Small intestine (tissue), 7 donors: Measurements from ENCODE around the gene UBXN10. TPM values are rescaled to one million over a fixed set of nuclear protein-coding genes. Genes with fewer than 3 reads are reported as not detected.

Experiments
- DNase-seq, 2 donors: peaks; one replicate each; pipeline versions ENCODE4 v3.0.0 to v3.0.0-alpha.2; 2013
- FAIRE-seq: peaks from 2 replicates; lab custom pipeline; 2012; peaks lifted over from hg19 to GRCh38; lab: Jason Lieb, UNC
- H3K27ac ChIP-seq, 3 donors: one replicate each; pipeline ENCODE4 v1.5.1; 2013; ENCODE audit warnings: low read length in 2 of 3, mild to moderate bottlenecking in 2 of 3, control low read depth in 1 of 3, inconsistent platforms in 1 of 3, low read depth in 1 of 3, moderate library complexity in 1 of 3
- H3K27me3 ChIP-seq, 3 donors: one replicate each; pipeline ENCODE4 v1.6.1; 2013; ENCODE audit warnings: low read length in 3 of 3, inconsistent platforms in 1 of 3; ENCODE audit not compliant: control insufficient read depth in 3 of 3, insufficient read depth in 3 of 3
- H3K36me3 ChIP-seq, 3 donors: one replicate each; pipeline ENCODE4 v1.6.1; 2013; ENCODE audit warnings: low read length in 3 of 3, inconsistent platforms in 1 of 3, low read depth in 1 of 3, mild to moderate bottlenecking in 1 of 3, moderate library complexity in 1 of 3; ENCODE audit not compliant: control insufficient read depth in 3 of 3, insufficient read depth in 2 of 3
- H3K4me1 ChIP-seq, 3 donors: one replicate each; pipeline ENCODE4 v1.6.1; 2013; ENCODE audit warnings: low read length in 2 of 3, inconsistent platforms in 1 of 3, low read depth in 1 of 3, mild to moderate bottlenecking in 1 of 3, moderate library complexity in 1 of 3; ENCODE audit not compliant: control insufficient read depth in 3 of 3, insufficient read depth in 2 of 3
- H3K4me3 ChIP-seq, 3 donors: one replicate each; pipeline ENCODE4 v1.5.1; 2013; ENCODE audit warnings: low read length in 3 of 3, control low read depth in 1 of 3, inconsistent platforms in 1 of 3, low read depth in 1 of 3, mild to moderate bottlenecking in 1 of 3, moderate library complexity in 1 of 3
- H3K9me3 ChIP-seq, 2 donors: one replicate each; pipeline ENCODE4 v1.6.1; 2013; ENCODE audit warnings: low read depth in 1 of 2, low read length in 1 of 2; ENCODE audit not compliant: control insufficient read depth in 2 of 2, insufficient read depth in 1 of 2
- WGBS, 3 donors: extraction: QIAGEN DNeasy Blood & Tissue Kit; methylation state at CpG; one replicate each; pipeline ENCODE4 v1.1.7; 2013; 5-methylcytosine and 5-hydroxymethylcytosine counted together
- polyA plus RNA-seq, 4 donors: library from polyadenylated mRNA; stranded (reverse) in 3 of 4; unstranded in 1 of 4; fragments of 200-250 nt in 3 of 4; fragments of 120-200 nt in 1 of 4; gene quantifications; one replicate each; pipeline versions ENCODE4 v1.2.1 to v1.2.3, GENCODE V29; 2013
- donor health status: healthy with polysubstance abuse.
- donor health status: control.
- donor health status: control.
- donor health status: Bipolar disorder and iron deficiency.
- donor health status: healthy.

UBXN10 gene
- polyA plus RNA-seq, 4 donors = 0.22 to 1.6 (median 0.77) TPM

- 39 to 92% (median 86%) methylated on average over 1 of the region's 1 CpG for WGBS, 3 donors
- Histone ChIP-seq H3K9me3 (no peaks in the 10 kb centered on the region), H3K27me3 (no peaks in the 10 kb centered on the region), H3K36me3 (no peaks in the 10 kb centered on the region), H3K4me1 (no peaks in the 10 kb centered on the region), H3K4me3 (no peak overlapping the region), H3K27ac (no peak overlapping the region)
- DNase-seq = no peak
- no peak for FAIRE-seq
These were observed 12.4 kb downstream of the UBXN10 start for GRCh38 chr1:20198296-20198695.

- FAIRE-seq = no peak
- DNase-seq = no peak
- Histone ChIP-seq H3K4me3 (no peak overlapping the region), H3K4me1 (no peaks in the 10 kb centered on the region), H3K27me3 (peaks cover 0 to 3% (median 0%) of the 10 kb centered on the region in 3 donors), H3K36me3 (no peaks in the 10 kb centered on the region), H3K9me3 (no peaks in the 10 kb centered on the region), H3K27ac (no peak overlapping the region)
- WGBS, 3 donors = 51 to 68% (median 59%) methylated on average over 7 of the region's 7 CpGs
These were observed 13.0 kb downstream of the UBXN10 start for GRCh38 chr1:20198918-20199317.

GRCh38 chr1:20199403-20199802 is 13.5 kb downstream of the UBXN10 start:
- WGBS, 3 donors = 36 to 37% (median 37%) methylated on average over 3 of the region's 3 CpGs
- FAIRE-seq = no peak
- Histone ChIP-seq H3K27me3 (peaks cover 0 to 3% (median 0%) of the 10 kb centered on the region in 3 donors), H3K36me3 (no peaks in the 10 kb centered on the region), H3K4me1 (no peaks in the 10 kb centered on the region), H3K9me3 (no peaks in the 10 kb centered on the region), H3K4me3 (no peak overlapping the region), H3K27ac (no peak overlapping the region)
- peak; percentile 19 to 44 for DNase-seq

GRCh38 chr1:20199840-20200239 is 13.9 kb downstream of the UBXN10 start:
- Histone ChIP-seq H3K9me3 (no peaks in the 10 kb centered on the region), H3K4me1 (no peaks in the 10 kb centered on the region), H3K27ac (no peak overlapping the region), H3K36me3 (no peaks in the 10 kb centered on the region), H3K27me3 (peaks cover 0 to 3% (median 0%) of the 10 kb centered on the region in 3 donors), H3K4me3 (no peak overlapping the region)
- DNase-seq = no peak
- no peak for FAIRE-seq
- WGBS, 3 donors = 61 to 74% (median 72%) methylated on average over 2 of the region's 2 CpGs

- Histone ChIP-seq H3K4me3 (no peak overlapping the region), H3K9me3 (no peaks in the 10 kb centered on the region), H3K4me1 (no peaks in the 10 kb centered on the region), H3K36me3 (no peaks in the 10 kb centered on the region), H3K27me3 (peaks cover 0 to 3% (median 0%) of the 10 kb centered on the region in 3 donors), H3K27ac (no peak overlapping the region)
- FAIRE-seq (no peak), DNase-seq (no peak)
- 78 to 97% (median 86%) methylated on average over 2 of the region's 2 CpGs for WGBS, 3 donors
These were observed 15.1 kb downstream of the UBXN10 start for GRCh38 chr1:20200966-20201365.

GRCh38 chr1:20202166-20202565 is 16.3 kb downstream of the UBXN10 start:
- Histone ChIP-seq H3K4me3 (no peak overlapping the region), H3K4me1 (no peaks in the 10 kb centered on the region), H3K9me3 (no peaks in the 10 kb centered on the region), H3K36me3 (no peaks in the 10 kb centered on the region), H3K27me3 (peaks cover 0 to 3% (median 0%) of the 10 kb centered on the region in 3 donors), H3K27ac (no peak overlapping the region)
- no peak for DNase-seq
- FAIRE-seq = no peak
- WGBS, 3 donors = 88 to 93% (median 90%) methylated on average over 5 of the region's 5 CpGs

GRCh38 chr1:20207546-20207945 is 21.6 kb downstream of the UBXN10 start:
- Histone ChIP-seq H3K27ac (no peak overlapping the region), H3K4me1 (peaks cover 0 to 3% (median 0%) of the 10 kb centered on the region in 3 donors), H3K36me3 (no peaks in the 10 kb centered on the region), H3K27me3 (peaks cover 0 to 3% (median 2%) of the 10 kb centered on the region in 3 donors), H3K9me3 (no peaks in the 10 kb centered on the region), H3K4me3 (no peak overlapping the region)
- WGBS, 3 donors = 80 to 88% (median 87%) methylated on average over 4 of the region's 4 CpGs
- FAIRE-seq (no peak), DNase-seq (no peak)

GRCh38 chr1:20209471-20209870 is 23.6 kb downstream of the UBXN10 start:
- no peak for FAIRE-seq
- Histone ChIP-seq H3K4me3 (no peak overlapping the region), H3K27me3 (peaks cover 0 to 5% (median 2%) of the 10 kb centered on the region in 3 donors), H3K9me3 (no peaks in the 10 kb centered on the region), H3K4me1 (peaks cover 0 to 3% (median 3%) of the 10 kb centered on the region in 3 donors), H3K27ac (no peak overlapping the region), H3K36me3 (no peaks in the 10 kb centered on the region)
- no peak for DNase-seq
- WGBS, 3 donors = 69 to 96% (median 85%) methylated on average over 4 of the region's 4 CpGs
